PFSK-1 (cell line): ENCODE measurements around the gene MRPS2.

Experiments used
- FOXP2 ChIP-seq: optimal IDR thresholded peaks from 2 replicates; pipeline ENCODE3; 2011; ENCODE audit warnings: borderline replicate concordance, control low read depth, inconsistent platforms; ENCODE audit not compliant: insufficient read depth; ENCODE audit errors: extremely low read length, extremely low read depth
- POLR2AphosphoS5 ChIP-seq: IDR thresholded peaks from 2 replicates; pipeline ENCODE4 v1.6.1; 2012; ENCODE audit warnings: low read depth, mild to moderate bottlenecking, control low read depth, low read length, moderate library complexity
- SIN3A ChIP-seq: IDR thresholded peaks from 2 replicates; pipeline ENCODE4 v1.6.1; 2012; ENCODE audit warnings: mild to moderate bottlenecking, low read length, moderate library complexity, borderline replicate concordance; ENCODE audit not compliant: insufficient read depth
- TAF1 ChIP-seq: IDR thresholded peaks from 2 replicates; pipeline ENCODE4 v1.6.1; 2012; ENCODE audit warnings: low read length, control low read depth, borderline replicate concordance; ENCODE audit not compliant: insufficient read depth
- TF ChIP-seq, protein P1 (sequence below), 2 experiments: IDR thresholded peaks; 2 replicates each; pipeline versions ENCODE4 v1.6.1 to v1.8.0; 2011 to 2012; ENCODE audit warnings: low read depth in 2 of 2, low read length in 2 of 2, control low read depth in 1 of 2, inconsistent platforms in 1 of 2, mild to moderate bottlenecking in 1 of 2, moderate library complexity in 1 of 2; ENCODE audit not compliant: insufficient read depth in 1 of 2

MRPS2 gene

DNA sequence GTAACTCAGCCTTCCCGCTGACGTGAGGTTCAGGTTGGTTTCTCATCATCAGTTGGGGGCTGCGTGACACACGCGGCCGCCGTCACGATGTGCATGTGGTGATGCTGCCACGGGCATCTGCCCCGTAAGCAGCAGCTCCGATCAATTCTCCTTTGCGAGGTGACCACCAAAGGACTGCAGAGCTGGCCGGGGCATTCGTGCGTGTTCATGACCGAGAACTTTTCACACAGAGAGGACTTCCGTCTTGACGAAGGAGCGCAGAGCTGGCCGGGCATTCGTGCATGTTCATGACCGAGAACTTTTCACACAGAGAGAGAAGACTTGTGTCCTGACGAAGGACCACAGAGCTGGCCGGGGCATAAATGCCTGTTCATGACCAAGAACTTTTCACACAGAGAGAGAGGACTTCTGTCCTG is 16.9 kb downstream of the MRPS2 start:
- no peak for TF ChIP-seq POLR2AphosphoS5
- TF ChIP-seq TAF1: no peak
- TF ChIP-seq FOXP2: no peak
- no peak for TF ChIP-seq SIN3A
- TF ChIP-seq, protein P1, sequence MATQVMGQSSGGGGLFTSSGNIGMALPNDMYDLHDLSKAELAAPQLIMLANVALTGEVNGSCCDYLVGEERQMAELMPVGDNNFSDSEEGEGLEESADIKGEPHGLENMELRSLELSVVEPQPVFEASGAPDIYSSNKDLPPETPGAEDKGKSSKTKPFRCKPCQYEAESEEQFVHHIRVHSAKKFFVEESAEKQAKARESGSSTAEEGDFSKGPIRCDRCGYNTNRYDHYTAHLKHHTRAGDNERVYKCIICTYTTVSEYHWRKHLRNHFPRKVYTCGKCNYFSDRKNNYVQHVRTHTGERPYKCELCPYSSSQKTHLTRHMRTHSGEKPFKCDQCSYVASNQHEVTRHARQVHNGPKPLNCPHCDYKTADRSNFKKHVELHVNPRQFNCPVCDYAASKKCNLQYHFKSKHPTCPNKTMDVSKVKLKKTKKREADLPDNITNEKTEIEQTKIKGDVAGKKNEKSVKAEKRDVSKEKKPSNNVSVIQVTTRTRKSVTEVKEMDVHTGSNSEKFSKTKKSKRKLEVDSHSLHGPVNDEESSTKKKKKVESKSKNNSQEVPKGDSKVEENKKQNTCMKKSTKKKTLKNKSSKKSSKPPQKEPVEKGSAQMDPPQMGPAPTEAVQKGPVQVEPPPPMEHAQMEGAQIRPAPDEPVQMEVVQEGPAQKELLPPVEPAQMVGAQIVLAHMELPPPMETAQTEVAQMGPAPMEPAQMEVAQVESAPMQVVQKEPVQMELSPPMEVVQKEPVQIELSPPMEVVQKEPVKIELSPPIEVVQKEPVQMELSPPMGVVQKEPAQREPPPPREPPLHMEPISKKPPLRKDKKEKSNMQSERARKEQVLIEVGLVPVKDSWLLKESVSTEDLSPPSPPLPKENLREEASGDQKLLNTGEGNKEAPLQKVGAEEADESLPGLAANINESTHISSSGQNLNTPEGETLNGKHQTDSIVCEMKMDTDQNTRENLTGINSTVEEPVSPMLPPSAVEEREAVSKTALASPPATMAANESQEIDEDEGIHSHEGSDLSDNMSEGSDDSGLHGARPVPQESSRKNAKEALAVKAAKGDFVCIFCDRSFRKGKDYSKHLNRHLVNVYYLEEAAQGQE (IDR thresholded peaks at IDR 0.05; ENCODE audit: insufficient read depth in 1 of 2, low read depth in 2 of 2, low read length in 2 of 2): no peak

DNA sequence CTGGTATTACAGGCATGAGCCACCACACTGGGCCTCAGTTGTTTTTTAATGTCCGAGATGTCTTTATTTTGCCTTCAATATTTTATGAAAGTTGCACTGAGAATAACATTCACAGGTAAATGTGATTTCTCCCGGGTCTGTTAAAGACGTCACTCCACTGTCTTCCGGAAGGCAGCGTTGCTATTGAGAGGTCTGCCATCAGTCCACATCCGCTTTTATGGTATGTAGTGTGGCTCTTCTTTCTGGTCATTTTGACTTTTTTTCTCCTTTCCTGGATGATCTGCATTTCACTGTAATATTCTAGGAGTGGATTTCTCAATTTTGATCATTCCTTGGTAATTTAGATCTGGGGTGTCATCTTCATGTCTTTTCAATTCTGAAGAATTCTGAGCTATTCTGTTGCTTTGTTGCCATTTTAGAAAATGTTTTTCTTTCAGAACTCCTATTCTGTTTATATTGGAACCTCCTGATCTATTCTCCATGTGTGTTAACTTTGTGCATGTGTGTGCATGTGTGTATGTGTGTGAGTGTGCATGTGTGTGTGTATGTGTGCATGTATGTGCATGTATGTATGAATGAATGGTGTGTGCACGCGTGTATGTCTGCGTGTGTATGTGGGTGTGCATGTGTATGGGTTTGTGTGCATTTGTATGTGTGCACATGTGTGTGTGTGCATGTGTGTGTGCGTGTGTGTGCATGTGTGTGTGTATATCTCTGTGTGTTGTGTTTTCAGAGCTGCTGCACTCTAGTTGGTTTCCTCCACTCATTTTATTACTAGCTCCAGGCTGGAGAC is 18.9 kb downstream of the MRPS2 start:
- TF ChIP-seq SIN3A (no peak), FOXP2 (no peak), TAF1 (no peak), POLR2AphosphoS5 (no peak)
- TF ChIP-seq, protein P1 (IDR thresholded peaks at IDR 0.05; ENCODE audit: insufficient read depth in 1 of 2, low read depth in 2 of 2, low read length in 2 of 2): no peak

DNA sequence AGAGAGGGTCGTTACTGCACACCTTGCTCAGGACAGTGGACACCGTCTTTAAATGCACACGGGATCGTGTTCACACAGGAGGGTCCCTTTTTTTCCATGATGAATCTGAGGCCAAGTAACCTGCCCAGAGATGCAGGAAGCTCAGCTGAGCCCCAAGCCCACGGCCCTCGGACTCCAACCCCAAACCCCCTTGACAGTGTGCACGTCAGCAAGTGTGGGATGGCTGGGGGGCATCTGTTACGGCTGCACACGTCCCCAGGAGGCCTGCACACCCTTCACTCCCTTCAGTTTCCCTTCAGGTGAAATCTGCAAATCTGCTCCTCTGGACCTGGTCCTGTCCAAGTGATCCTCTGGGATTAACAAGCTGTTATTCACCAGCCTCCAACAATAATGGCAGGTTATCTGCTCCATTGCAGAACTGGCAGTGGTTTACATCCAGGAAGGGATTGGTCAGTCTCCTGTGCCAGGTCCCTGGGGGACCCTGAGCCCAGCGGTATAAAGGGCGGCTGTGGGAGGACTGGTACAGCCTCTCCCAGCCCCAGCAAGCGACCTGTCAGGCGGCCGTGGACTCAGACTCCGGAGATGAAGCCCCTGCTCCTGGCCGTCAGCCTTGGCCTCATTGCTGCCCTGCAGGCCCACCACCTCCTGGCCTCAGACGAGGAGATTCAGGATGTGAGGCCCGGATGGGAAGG is 20.6 kb downstream of the MRPS2 start, which contains the start of gene LCN1:
Gene LCN1, plus strand, starts transcription at position 525 of the 692 bp plus-strand sequence. Its CDS starts 58 bp downstream, at position 583.
- TF ChIP-seq POLR2AphosphoS5 (no peak), SIN3A (no peak)
- TF ChIP-seq, protein P1 (IDR thresholded peaks at IDR 0.05; ENCODE audit: insufficient read depth in 1 of 2, low read depth in 2 of 2, low read length in 2 of 2): no peak

DNA sequence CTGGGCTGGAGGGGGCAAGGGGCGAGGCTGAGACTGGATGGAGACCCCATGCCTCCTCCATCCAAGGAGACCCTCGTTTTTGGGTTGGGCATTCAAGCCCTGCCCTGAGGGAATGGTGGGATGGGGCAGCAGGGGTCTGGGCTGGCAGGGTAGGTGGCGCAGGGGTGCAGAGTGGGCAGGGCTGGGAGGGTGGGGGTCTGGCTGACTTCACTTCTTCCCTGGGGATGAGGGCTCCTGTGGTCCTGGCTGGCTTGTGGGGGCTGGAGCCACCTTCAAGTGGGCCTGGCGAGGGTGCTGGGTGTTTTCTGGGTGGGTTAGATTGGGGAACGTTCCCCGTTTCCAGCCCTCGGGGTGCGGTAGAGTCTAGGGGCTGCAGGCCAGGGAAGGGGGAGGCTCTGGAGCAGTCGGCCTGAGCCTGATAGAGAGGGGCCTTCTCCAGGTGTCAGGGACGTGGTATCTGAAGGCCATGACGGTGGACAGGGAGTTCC is 21.2 kb downstream of the MRPS2 start:
- TF ChIP-seq SIN3A (no peak), FOXP2 (no peak), POLR2AphosphoS5 (no peak), TAF1 (no peak)
- TF ChIP-seq, protein P1 (IDR thresholded peaks at IDR 0.05; ENCODE audit: insufficient read depth in 1 of 2, low read depth in 2 of 2, low read length in 2 of 2): no peak
